GM21723 (cell line): ENCODE results near the gene SPC25.
A peak's percentile ranks its signal among the peaks of the same experiment; 100 is the strongest.
"Not testable (repeated sequence)": the region's sequence is repeated elsewhere in the genome, so short reads cannot be mapped to it uniquely, and the experiment has no call there.

Source experiments
- ATAC-seq: cut with Tn5 transposase; IDR thresholded peaks from one replicate; pipeline ENCODE4 v1.9.1; 2021; ENCODE audit warnings: mild to moderate bottlenecking, moderate library complexity; ENCODE audit not compliant: unreplicated experiment

Gene SPC25

GRCh38 chr2:168890006-168890782, at the start of gene SPC25:
Gene SPC25 (minus strand): TSS chr2:168890430. CDS start chr2:168889519, 911 bp downstream.
- peak; percentile 100 for ATAC-seq

GRCh38 chr2:168939918-168940317, 49.7 kb upstream of the SPC25 start:
- ATAC-seq, result peak; percentile 74

- no peak for ATAC-seq
Measured at GRCh38 chr2:168939061-168939460, 48.8 kb upstream of the SPC25 start.

GRCh38 chr2:168935810-168936581, 45.8 kb upstream of the SPC25 start:
- ATAC-seq, result no peak

GRCh38 chr2:168934826-168935225, 44.6 kb upstream of the SPC25 start:
- no peak for ATAC-seq

- ATAC-seq, result not testable (repeated sequence)
Measured at GRCh38 chr2:168932174-168932573, 41.9 kb upstream of the SPC25 start.

- no peak for ATAC-seq
Measured at GRCh38 chr2:168930242-168930641, 40.0 kb upstream of the SPC25 start.

GRCh38 chr2:168929031-168929430, 38.8 kb upstream of the SPC25 start:
- no peak for ATAC-seq

GRCh38 chr2:168928113-168928831, 38.0 kb upstream of the SPC25 start:
- no peak for ATAC-seq

GRCh38 chr2:168926621-168927386, 36.6 kb upstream of the SPC25 start:
- ATAC-seq, result no peak

- peak; percentile 51 for ATAC-seq
Measured at GRCh38 chr2:168920504-168921157, 30.4 kb upstream of the SPC25 start.

- no peak for ATAC-seq
Measured at GRCh38 chr2:168916331-168916675, 26.1 kb upstream of the SPC25 start.

GRCh38 chr2:168915441-168916330, 25.5 kb upstream of the SPC25 start:
- no peak for ATAC-seq

- ATAC-seq, result no peak
Measured at GRCh38 chr2:168913495-168913894, 23.3 kb upstream of the SPC25 start.

GRCh38 chr2:168912901-168913369, 22.7 kb upstream of the SPC25 start:
- no peak for ATAC-seq

- no peak for ATAC-seq
Measured at GRCh38 chr2:168912466-168912865, 22.2 kb upstream of the SPC25 start.

- no peak for ATAC-seq
Measured at GRCh38 chr2:168910330-168910729, 20.1 kb upstream of the SPC25 start.

- ATAC-seq, result no peak
Measured at GRCh38 chr2:168907940-168908662, 17.9 kb upstream of the SPC25 start.

- ATAC-seq, result no peak
Measured at GRCh38 chr2:168904358-168904757, 14.1 kb upstream of the SPC25 start.
